Measurements from ENCODE around the gene LRRTM4. TPM values are rescaled to one million over a fixed set of nuclear protein-coding genes. Genes with fewer than 3 reads are reported as not detected.

LRRTM4 gene
- total RNA-seq, 1 donor from 2014 or later: 28.8 TPM

DNA sequence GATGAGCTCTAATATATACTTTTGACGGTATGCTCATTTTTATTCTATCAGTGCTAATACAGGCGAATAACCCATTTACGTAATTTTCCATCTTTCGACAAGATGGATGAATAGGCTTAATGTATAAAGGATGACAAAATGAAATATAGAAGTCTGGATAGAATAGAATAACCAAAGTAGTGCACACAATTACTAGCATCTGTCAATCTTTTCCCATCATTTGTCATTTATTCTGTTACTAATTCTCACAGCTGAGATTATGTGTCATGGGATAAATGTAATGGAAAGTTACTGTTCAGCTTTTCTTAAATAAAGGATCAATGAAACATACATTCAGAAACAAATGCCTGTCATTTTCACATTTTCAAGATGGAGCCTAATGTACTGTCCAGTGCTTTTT, 548.6 kb downstream of the LRRTM4 start:
- Mint-ChIP-seq H3K9me3 (peaks cover 4% of the 10 kb centered on the region), H3K4me1 (peaks cover 23% of the 10 kb centered on the region), H3K27me3 (ENCODE audit: low read depth) (no peaks in the 10 kb centered on the region), H3K27ac (no peak overlapping the region), H3K36me3 (no peaks in the 10 kb centered on the region), H3K4me3 (no peak overlapping the region)
- TF ChIP-seq, protein P1, sequence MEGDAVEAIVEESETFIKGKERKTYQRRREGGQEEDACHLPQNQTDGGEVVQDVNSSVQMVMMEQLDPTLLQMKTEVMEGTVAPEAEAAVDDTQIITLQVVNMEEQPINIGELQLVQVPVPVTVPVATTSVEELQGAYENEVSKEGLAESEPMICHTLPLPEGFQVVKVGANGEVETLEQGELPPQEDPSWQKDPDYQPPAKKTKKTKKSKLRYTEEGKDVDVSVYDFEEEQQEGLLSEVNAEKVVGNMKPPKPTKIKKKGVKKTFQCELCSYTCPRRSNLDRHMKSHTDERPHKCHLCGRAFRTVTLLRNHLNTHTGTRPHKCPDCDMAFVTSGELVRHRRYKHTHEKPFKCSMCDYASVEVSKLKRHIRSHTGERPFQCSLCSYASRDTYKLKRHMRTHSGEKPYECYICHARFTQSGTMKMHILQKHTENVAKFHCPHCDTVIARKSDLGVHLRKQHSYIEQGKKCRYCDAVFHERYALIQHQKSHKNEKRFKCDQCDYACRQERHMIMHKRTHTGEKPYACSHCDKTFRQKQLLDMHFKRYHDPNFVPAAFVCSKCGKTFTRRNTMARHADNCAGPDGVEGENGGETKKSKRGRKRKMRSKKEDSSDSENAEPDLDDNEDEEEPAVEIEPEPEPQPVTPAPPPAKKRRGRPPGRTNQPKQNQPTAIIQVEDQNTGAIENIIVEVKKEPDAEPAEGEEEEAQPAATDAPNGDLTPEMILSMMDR (IDR thresholded peaks at IDR 0.05; ENCODE audit: unreplicated experiment): no peak
- DNase-seq (ENCODE audit: low spot score in 2 of 2, unreplicated experiment in 2 of 2): no peak

DNA sequence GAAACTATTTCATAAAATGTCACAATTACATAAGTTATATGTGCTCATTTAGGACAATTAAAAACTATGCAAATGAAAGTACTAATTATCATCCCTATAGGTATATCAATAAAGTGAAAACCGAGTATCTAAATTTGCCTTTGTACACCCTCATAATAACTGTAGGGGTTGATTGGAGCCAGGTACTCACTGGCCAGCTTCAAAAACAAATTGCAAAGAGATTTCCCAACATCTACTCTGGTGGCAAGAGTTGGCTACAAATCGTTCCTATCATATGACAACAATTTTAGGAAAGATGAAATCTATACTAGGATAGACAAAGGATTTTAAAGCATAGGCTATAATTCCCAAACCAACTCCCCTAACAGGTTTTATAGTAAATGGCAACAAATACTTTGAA, 556.4 kb downstream of the LRRTM4 start:
- Mint-ChIP-seq H3K27me3 (ENCODE audit: low read depth) (no peaks in the 10 kb centered on the region), H3K36me3 (no peaks in the 10 kb centered on the region), H3K4me3 (no peak overlapping the region), H3K4me1 (no peaks in the 10 kb centered on the region), H3K9me3 (peaks cover 14% of the 10 kb centered on the region), H3K27ac (no peak overlapping the region)
- TF ChIP-seq, protein P1 (IDR thresholded peaks at IDR 0.05; ENCODE audit: unreplicated experiment): no peak
- DNase-seq (ENCODE audit: low spot score in 2 of 2, unreplicated experiment in 2 of 2): no peak

DNA sequence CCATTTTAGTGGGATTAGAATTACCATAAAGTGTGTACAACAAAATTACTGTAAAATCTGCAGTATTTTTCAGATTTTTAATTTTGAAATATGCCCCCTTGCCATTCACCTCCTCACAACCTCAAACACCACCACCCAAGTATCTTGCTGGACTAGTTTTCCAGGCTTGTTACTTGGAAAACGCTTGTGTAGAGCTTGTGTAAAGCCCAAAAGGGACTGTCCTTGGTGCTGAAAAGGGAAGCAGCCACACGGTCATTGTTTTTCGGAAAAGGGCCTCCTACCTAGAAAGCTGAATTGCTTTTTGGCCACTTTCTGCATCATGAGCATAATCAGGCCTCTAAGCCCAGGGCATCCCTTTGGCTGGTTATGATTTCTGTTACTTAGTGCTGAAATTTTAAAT, 563.4 kb downstream of the LRRTM4 start:
- H3K4me1 Mint-ChIP-seq: no peaks in the 10 kb centered on the region

DNA sequence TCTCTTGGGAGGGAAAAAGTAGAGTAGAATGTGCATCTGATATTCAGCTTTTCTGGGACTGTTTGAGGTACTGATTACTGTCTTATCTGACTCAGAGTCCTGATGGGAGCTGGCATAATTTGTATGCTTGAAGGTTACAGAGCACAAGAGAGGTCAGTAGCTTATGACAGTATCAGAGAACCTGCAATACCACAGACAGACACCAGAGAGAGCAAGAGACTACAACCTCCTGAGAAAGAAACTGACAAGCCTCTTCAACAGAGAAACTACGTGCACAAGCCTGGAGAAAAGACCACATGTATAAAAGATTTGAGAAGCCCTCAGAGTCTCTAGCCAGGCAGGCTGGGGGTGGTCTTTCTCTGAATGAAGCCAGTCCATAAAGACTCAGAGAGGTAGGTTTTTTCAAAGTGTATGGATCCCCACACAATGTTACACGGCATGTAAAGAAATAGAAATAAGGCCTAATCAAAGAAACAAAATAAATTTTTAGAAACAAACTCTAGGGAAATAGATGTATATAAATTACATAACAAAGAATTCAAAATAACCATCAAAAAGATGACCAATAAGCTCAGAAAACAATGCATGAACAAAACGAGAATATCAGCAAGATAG, 568.3 kb downstream of the LRRTM4 start:
- Mint-ChIP-seq H3K27ac (no peak overlapping the region), H3K4me1 (no peaks in the 10 kb centered on the region), H3K4me3 (no peak overlapping the region), H3K9me3 (peaks cover 21% of the 10 kb centered on the region), H3K36me3 (peaks cover 2% of the 10 kb centered on the region), H3K27me3 (ENCODE audit: low read depth) (no peaks in the 10 kb centered on the region)
- peak in 1 of 2 experiments; percentile 44 for DNase-seq (ENCODE audit: low spot score in 2 of 2, unreplicated experiment in 2 of 2)
- TF ChIP-seq, protein P1 (IDR thresholded peaks at IDR 0.05; ENCODE audit: unreplicated experiment): peak; percentile 69

More for the DNA sequence above, 563.4 kb downstream of the LRRTM4 start:
- Mint-ChIP-seq H3K27me3 (ENCODE audit: low read depth) (no peaks in the 10 kb centered on the region), H3K36me3 (peaks cover 2% of the 10 kb centered on the region), H3K4me3 (no peak overlapping the region), H3K27ac (no peak overlapping the region), H3K9me3 (peaks cover 14% of the 10 kb centered on the region)
- TF ChIP-seq, protein P1 (IDR thresholded peaks at IDR 0.05; ENCODE audit: unreplicated experiment): no peak
- no peak for DNase-seq (ENCODE audit: low spot score in 2 of 2, unreplicated experiment in 2 of 2)

DNA sequence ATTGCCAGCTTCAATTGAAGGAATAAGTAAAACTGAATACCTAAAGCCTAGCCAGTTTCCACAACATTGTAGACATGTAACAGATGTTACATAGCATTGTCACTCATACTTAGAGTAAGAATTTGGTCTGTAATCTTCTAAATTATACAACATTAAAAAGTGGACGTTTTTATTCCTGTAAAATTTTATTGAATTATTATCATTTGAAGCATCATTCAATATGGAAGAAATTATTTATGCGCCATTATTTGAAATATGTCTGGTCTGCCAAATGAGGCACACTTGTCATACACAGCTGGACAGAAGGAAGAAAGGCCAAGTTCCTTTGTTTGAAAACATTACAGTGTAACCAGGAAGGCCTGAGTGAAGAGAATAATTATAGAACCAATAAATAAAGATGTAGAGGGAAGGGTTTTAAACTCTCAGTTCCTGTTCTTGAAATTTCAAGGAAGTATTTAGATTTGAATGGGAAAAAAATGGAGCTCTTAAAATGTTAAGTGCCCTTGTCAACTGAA, 575.5 kb downstream of the LRRTM4 start:
- Mint-ChIP-seq H3K27ac (no peak overlapping the region), H3K4me3 (no peak overlapping the region), H3K9me3 (peaks cover 7% of the 10 kb centered on the region), H3K36me3 (no peaks in the 10 kb centered on the region), H3K27me3 (ENCODE audit: low read depth) (no peaks in the 10 kb centered on the region), H3K4me1 (peaks cover 3% of the 10 kb centered on the region)
- TF ChIP-seq, protein P1 (IDR thresholded peaks at IDR 0.05; ENCODE audit: unreplicated experiment): no peak
- no peak for DNase-seq (ENCODE audit: low spot score in 2 of 2, unreplicated experiment in 2 of 2)
